ENCODE results near the gene RNF223.
"Not testable (repeated sequence)": the region's sequence is repeated elsewhere in the genome, so short reads cannot be mapped to it uniquely, and the experiment has no call there.

RNF223 gene

DNA sequence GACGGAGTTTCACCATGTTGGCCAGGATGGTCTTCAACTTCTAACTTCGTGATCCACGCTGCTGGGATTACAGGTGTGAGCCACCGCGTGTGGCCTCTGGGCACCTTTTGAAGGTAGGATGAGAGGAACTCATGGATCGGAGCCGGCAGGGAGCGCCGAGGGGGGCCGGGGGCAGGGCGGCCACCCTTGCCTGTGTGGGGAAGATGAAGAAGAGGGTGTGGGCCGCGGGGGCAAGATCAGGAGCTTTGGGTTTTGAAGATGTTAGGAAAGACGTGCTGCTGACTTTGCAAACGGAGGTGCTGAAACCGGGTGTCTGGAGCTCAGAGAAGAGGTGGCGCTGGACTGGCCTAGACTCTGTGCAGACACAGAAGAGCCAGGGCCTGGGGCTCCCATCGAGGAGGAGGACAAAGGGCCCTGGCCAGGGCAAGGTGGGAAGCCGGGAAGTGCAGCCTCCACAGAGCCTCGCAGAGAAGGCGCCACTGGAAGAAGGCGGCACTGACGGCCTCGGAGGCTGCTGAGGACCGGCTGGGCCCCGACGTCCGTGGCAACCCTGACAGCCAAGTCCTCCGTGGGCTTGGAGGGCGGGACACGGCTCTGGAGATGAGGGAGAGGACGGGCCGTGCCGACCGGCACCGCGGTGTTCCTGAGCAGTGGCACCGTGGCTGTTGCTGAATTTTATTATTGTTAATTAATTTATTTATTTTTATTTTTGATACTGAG, 13.7 kb downstream of the RNF223 start:
- no peak for DNase-seq (ENCODE audit: low read depth in 2 of 2)

DNA sequence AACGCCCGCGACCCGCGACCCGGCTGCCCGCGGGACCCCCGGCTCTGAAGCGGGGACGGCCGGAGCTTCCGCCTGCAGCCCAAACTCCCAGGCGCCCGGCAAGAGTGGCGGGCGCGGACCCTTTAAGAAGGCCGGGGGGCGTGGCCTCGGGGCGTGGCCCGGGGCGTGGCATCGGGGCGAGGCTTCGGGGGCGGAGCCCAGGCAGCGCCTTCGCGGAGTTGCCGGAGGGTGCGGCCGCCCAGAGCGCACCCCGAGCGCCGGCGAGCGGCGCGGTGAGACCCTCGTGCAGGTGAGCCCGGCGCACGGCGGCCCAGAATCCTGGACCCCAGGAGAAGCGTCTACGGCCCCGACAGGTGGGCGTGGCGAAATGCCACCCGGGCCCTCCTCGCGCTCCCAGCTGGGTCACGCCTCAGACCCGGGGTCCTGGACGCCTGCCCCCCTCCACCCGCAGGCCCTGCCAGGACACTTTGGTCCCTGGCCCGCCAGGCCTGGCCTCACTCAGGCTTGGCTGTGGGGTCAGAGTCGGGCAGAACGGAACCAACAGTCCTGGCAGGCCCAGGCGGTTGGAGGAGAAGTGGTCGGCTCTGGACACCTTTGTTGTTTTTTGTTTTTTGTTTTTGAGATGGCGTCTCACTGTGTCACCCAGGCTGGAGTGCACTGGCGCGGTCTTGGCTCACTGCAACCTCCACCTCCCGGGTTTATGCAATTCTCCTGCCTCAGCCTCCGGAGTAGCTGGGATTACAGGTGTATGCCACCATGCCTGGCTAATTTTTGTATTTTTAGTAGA, 14.4 kb downstream of the RNF223 start:
- DNase-seq (ENCODE audit: low read depth in 2 of 2): peak; percentile 90 to 91

DNA sequence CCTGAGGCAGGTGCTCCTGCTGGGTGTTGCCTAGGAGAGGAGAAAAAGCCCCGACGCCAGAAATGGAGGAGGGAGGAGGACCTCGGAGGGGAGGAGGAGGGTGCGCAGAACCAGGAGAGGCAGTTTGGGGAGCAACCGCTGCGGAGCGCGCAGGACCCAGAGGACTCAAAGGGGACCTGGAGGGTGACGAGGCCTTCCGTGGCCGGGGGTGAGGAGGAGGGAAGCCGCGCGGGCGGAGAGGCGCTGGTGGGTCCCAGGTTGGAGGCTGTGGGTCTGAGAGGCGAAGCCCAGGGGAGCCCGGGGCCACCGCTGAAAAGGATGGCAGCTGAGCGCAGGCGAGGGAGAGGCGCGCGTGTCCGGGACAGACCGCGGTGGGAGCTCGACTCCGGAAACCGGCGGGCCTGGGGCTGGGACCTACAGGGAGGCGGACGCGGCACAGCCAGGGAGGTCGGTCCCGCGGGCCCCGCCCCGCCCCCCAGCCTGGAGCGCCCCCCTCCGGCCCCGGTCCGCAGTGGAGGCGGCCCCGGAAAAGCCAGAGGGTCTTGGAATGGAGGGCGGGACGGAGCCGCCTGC, 15.1 kb downstream of the RNF223 start:
- peak in 1 of 2 donors; percentile 25 for DNase-seq (ENCODE audit: low read depth in 2 of 2)

- DNase-seq (ENCODE audit: low read depth in 2 of 2): no peak
Measured at GRCh38 chr1:1058088-1058905, 15.8 kb downstream of the RNF223 start.

DNA sequence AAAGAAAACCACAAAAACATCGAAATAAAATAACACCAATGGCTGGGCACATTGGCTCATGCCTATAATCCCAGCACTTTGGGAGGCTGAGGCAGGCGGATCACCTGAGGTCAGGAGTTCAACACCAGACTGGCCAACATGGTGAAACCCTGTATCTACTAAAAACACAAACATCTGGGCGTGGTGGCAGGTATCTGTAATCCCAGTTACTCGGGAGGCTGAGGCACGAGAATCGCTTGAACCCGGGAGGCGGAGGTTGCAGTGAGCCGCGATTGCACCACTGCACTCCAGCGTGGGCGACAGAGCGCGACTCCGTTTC, 16.4 kb downstream of the RNF223 start:
- not testable (repeated sequence) for DNase-seq (ENCODE audit: low read depth in 2 of 2)

GRCh38 chr1:1055841-1056736, 18.0 kb downstream of the RNF223 start:
- DNase-seq (ENCODE audit: low read depth in 2 of 2): no peak

- DNase-seq (ENCODE audit: low read depth in 2 of 2): no peak
Measured at GRCh38 chr1:1054971-1055370, 19.1 kb downstream of the RNF223 start.

- DNase-seq (ENCODE audit: low read depth in 2 of 2): no peak
Measured at GRCh38 chr1:1054099-1054700, 19.9 kb downstream of the RNF223 start.

DNA sequence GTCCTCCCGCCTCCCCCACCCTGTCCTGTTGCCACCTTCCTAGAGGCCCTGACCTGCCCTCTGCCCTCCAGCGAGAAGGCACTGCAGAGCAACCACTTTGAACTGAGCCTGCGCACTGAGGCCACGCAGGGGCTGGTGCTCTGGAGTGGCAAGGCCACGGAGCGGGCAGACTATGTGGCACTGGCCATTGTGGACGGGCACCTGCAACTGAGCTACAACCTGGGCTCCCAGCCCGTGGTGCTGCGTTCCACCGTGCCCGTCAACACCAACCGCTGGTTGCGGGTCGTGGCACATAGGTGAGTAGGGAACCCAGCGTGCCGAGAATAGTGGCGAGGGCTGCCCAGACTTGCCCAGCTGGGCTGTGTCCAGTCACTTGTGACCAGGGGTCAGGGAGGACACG, 20.4 kb downstream of the RNF223 start:
- DNase-seq (ENCODE audit: low read depth in 2 of 2): no peak

- DNase-seq (ENCODE audit: low read depth in 2 of 2): no peak
Measured at GRCh38 chr1:1053022-1053421, 21.1 kb downstream of the RNF223 start.

- DNase-seq (ENCODE audit: low read depth in 2 of 2): no peak
Measured at GRCh38 chr1:1052003-1052840, 21.9 kb downstream of the RNF223 start.

DNA sequence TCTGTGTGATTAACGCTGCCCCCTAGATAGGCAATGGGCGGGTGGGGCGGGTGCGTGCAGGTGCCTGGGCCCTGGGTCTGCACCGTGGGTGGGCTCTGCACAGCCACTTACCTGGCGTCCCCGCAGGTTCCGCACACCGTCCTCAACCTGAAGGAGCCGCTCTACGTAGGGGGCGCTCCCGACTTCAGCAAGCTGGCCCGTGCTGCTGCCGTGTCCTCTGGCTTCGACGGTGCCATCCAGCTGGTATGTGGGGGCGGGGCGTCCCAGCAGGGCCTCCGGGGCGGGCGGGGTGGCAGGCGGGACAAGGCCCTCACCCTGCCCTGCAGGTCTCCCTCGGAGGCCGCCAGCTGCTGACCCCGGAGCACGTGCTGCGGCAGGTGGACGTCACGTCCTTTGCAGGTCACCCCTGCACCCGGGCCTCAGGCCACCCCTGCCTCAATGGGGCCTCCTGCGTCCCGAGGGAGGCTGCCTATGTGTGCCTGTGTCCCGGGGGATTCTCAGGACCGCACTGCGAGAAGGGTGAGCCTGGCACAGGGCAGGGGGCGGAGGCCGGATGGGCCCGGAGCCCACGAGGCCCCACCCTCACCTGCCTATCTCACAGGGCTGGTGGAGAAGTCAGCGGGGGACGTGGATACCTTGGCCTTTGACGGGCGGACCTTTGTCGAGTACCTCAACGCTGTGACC, 22.8 kb downstream of the RNF223 start:
- DNase-seq (ENCODE audit: low read depth in 2 of 2): no peak

GRCh38 chr1:1050577-1051052, 23.5 kb downstream of the RNF223 start:
- DNase-seq (ENCODE audit: low read depth in 2 of 2): no peak

GRCh38 chr1:1049318-1050165, 24.6 kb downstream of the RNF223 start:
- DNase-seq (ENCODE audit: low read depth in 2 of 2): no peak

GRCh38 chr1:1048765-1049164, 25.3 kb downstream of the RNF223 start:
- no peak for DNase-seq (ENCODE audit: low read depth in 2 of 2)

GRCh38 chr1:1047963-1048362, 26.1 kb downstream of the RNF223 start:
- DNase-seq (ENCODE audit: low read depth in 2 of 2): no peak

DNA sequence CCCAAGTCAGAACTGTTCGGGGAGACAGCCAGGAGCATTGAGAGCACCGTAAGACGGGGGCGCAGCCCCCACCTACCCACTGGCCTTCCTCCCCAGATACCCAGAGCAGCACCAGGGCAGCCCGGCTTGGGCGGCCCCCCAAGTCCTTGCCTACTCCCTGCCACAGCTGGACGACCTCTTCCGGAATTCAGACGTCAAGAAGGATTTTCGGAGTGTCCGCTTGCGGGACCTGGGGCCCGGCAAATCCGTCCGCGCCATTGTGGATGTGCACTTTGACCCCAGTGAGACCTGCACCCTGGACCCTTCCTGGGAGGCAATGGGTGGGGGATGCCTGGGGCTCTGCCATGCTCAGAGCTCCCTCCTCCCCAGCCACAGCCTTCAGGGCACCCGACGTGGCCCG, 26.7 kb downstream of the RNF223 start:
- no peak for DNase-seq (ENCODE audit: low read depth in 2 of 2)

DNA sequence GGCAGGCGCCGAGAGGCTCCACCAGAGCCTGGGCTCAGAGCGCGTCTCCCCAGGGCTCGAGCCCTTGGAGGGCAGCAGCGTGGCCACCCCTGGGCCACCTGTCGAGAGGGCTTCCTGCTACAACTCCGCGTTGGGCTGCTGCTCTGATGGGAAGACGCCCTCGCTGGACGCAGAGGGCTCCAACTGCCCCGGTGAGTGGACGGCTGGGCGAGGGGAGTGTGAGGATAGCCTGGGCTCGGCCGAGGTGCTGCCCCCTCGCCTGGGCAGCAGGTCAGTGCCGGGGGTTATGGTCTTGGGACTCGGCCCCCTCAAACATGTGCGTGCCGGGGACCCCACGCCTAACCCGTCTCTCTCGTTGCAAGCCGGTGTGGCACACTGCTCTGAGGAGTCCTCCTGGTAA, 27.3 kb downstream of the RNF223 start:
- no peak for DNase-seq (ENCODE audit: low read depth in 2 of 2)
